GM19324 (cell line): ENCODE data around the gene OSBPL10.
"Not testable (repeated sequence)": the region's sequence is repeated elsewhere in the genome, so short reads cannot be mapped to it uniquely, and the experiment has no call there.

ENCODE experiments used
- ATAC-seq: cut with Tn5 transposase; IDR thresholded peaks from one replicate; pipeline ENCODE4 v1.9.1; 2021; ENCODE audit warnings: mild to moderate bottlenecking, moderate library complexity; ENCODE audit not compliant: unreplicated experiment, low FRiP score

OSBPL10 gene

DNA sequence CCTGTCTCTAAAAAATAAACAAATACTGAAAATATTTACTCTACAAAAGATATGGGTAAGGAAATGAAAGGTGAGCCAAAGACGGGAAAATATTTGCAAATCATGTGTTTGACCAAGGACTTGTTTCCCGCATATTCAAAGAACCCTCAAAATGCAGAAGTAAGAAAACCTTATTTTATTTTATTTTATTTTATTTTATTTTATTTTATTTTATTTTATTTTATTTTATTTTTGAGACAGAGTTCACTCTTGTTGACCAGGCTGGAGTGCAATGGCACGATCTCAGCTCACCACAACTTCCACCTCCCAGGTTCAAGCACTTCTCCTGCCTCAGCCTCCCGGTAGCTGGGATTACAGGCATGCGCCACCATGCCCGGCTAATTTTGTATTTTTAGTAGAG is 11.9 kb upstream of the OSBPL10 start:
- not testable (repeated sequence) for ATAC-seq

DNA sequence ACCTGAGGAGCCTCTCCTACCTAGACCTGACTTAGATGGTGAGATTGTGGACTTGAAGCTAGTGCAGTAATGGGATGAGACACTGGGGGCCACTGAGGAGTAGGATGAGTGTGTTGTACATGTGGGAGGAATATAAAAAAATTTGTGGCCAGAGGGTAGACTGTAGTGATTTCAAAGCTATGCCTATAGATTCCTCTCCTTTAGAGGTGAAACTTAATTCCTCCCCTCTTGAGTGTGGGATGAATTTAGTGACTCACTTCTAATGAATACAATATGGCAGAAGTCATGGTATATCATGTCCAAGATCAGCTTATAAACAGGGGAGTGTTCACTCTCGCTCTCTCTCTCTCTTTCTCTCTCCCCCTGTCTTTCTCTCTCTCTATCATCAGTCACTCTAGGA is 7.2 kb upstream of the OSBPL10 start:
- ATAC-seq: no peak

DNA sequence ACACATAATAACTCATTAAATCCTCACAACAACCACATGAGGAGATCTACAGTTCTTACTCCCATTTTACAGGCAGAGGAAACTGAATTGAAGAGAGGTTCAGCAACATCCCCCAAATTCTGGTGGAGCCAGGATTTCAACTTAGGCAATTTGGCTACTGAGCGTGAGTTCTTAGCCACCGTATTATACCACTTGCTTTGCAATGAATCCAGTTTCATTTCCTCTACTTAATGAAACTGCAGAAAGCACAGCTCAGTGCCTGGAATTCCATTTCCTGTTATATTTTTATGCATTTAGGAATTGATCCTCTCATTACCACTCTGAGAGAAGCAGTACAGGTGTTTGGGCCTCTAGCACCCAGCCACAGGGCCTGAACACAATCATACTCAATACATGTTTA is 4.8 kb upstream of the OSBPL10 start:
- ATAC-seq: no peak

DNA sequence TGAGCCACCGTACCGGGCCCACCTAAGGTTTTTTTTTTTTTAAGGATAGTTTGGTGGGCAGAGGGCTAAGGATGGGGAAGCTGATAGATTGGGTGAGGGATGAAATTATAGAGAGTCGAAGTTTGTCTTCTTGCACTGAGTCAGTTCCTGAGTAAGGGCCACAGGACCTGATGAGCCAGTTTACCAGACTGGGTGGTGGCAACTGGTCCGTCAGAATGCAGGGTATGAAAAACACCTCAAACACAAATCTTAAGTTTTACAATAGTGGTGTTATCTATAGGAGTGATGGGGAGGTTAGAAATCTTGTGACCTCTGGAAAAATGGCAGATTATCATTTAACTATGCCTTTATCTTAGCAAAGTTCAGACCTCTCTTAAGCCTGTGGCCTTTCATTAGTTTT is 3.3 kb upstream of the OSBPL10 start:
- no peak for ATAC-seq

DNA sequence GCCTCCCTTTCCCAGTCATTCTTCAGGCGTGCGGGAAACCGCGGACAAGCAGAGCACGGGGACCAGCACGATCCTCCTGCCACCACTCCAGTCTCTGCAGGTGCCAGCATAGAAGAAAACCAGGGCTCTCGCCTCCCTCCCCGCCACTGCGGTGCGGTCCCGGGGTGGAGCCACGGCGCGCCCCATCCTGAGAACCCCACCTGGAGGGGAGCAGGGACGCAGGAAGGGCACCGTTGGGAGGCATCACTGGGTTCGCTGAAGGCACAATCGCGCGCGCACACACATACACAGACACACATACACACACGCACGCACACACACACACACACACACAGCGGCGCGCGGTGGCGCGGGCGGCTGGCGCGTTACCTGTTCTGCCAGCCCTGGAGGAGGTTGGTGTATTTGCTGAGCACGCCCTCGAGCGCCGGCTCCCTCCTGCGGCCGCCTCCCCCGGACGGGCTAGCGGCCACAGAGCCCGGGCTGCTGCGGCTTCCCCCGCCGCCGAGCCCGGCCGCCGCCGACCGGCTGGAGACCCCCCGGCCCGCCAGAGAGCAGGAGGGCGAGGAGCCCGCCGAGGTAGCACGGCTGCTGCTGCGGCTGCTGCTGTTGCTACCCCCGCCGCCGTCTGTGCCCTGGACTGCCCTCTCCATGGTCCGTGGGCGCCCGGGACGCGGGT is 394 bp downstream of the OSBPL10 start:
- peak; percentile 53 for ATAC-seq

DNA sequence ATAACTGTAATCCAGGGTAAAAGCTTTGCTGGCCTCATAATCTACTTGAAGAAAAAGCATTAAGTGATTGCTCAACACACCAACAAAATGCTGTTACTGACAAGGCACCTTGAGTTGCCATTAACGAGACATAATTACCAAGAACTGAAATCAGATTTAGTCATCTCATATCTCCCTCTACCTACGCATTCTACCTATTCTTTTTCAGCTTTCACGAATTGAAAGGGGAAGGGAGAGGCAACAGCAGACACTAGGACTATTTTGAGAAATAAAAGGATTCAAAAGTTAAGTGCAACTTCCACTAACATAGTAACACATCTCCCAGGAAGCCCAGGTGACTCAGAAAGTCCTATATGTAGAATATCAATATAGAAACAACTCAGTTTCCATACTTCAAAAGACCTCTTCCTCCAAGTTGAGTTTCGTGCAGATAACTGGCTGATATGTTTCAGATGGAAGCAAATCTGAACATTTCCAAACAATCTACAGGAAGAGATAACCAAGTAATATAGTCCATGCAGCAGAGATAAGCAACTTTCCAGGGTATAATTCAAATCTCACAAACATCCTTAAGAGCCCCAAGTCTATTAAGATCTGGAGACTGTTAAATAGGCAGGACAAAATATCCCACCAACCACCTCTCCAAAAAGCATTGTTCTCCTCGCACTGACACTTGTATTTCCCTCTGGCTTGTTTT is 1.9 kb downstream of the OSBPL10 start:
- no peak for ATAC-seq

DNA sequence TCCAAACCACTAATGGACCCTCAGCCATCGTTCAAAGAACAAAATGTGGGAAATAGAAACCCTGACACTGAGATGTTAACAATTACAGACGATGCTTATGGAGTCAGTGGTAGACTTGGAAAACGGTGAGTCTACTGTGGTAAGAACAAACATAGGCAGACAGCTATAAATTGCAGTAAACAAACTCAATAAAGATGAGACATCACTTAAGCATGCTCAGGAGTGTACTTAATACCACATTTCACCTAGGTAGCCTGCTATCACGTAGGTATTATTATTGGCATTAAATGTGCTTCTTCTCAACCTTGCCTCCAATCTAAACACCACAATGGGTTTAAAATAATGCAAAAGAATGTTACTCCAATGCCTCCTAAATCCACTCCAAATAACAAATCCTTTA is 2.5 kb downstream of the OSBPL10 start:
- no peak for ATAC-seq

DNA sequence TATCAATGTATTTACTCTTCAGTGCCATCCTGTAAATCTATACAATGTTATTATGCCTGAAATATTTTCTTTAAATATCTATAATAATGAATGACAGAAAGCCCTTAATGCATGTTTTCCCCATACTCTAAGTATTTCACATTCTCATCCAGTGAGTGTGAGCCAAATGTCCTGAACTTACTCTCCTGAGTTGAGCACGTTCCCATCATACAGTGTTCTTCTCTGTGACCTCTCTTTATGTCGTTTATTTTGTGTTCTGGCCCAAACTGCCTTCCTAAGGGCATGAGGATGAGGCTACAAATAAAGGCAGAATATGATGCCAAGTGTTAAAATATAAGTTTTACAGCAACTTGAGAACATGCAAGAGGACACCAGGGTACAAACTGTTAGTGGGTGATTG is 3.3 kb downstream of the OSBPL10 start:
- no peak for ATAC-seq

DNA sequence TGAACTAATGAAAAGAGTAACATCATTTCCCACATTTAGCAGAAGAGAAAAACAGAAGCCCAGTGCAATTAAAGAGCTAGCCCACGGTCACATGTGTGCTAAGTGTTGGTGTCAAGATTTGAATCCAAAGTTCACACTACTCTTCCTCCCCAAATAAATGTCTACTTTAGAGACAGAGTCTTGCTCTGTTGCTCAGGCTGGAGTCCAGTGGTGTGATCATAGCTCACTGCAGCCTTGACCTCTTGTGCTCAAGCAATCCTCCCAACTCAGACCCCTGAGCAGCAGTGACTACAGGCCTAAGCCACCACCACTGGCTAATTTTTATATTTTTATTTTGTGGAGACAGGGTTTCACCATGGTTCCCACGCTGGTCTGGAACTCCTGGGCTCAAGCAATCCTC is 4.8 kb downstream of the OSBPL10 start:
- no peak for ATAC-seq

DNA sequence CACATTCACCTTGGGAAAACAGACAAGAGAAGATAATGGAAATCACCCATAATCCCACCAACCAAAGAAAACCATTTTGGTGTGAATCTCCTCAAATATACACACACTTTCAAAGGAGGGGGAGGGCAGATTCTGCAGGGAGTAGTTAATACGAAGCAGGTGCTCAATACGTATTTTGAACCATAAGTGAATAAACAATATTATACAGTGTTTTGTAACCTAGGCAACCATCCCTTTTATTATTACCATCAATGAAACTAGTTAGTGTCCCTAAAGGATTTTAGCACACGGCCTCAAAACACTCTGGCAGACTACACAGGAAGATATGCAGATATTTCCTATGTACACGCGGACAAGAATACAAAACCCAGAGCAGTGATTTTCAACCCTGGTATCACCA is 6.1 kb downstream of the OSBPL10 start:
- no peak for ATAC-seq

DNA sequence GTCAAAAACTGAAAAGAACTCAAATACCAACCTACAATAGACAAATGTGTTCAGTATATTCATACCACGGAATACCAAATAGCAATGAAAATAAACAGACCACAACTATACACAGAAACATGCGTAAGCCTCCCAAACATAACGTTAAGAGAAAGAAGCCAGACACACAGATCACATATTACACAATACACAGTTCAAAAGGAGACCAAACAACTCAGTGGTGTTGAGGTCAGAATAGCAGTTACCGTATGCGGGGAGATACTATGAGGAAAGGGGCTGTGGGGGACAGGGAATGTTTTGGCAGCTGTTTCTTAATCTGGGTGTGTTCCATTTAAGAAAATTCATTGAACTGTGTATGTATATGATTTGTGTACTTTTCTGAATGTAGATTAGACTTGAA is 6.6 kb downstream of the OSBPL10 start:
- no peak for ATAC-seq

DNA sequence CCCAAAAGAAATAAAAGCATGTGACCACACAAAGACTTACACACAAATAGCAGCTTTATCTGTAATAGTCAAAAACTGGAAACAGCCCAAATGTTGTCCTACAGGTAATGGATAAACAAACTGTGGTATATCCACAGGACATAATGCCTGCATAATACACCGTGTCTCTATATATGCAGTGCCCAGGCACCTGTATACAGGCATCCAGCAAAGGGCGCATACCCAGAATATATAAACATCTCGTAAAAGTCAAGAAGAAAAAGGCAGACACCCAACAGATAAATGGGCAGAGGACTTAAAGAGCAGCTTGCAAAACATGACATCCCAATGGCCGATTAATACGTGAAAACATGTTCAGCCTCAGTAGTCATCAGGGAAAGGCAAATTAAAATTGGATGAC is 7.2 kb downstream of the OSBPL10 start:
- ATAC-seq: no peak

DNA sequence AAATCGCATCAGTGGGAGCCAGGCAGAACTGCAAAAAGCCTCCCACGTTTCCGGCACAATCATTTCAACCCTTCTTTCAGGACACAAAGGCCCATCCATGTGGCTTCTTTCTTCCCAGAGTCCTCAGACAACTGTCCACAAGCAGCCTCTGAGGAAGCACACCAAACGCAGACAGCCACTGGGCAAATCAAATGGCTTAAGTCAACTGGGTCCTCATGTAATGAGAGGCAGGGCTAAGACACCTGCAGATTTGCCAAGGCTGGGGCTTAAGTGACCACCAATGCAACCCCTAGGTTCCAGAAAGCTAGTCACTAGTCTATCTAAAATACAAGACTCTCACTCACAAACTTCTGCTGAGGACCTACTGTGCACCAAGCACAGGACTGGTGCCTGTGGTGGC is 8.0 kb downstream of the OSBPL10 start:
- ATAC-seq: no peak

DNA sequence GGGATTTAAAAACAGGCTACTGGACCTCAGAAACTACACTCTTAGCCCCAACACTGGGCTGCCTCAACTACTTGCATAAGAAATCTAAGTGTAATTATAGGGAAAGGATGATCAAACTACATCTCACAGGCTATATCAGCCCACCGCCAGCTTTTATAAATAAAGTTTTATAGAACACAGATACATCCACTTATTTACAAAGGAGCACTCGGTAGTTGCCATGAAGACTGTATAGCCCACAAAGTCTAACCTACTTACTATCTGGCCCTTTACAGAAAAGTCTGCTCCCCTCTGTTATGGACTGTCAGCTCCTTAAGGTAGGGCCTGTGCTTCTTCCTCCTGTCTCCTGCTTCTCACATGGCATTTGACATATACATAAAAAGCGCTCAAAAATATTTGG is 9.5 kb downstream of the OSBPL10 start:
- no peak for ATAC-seq

DNA sequence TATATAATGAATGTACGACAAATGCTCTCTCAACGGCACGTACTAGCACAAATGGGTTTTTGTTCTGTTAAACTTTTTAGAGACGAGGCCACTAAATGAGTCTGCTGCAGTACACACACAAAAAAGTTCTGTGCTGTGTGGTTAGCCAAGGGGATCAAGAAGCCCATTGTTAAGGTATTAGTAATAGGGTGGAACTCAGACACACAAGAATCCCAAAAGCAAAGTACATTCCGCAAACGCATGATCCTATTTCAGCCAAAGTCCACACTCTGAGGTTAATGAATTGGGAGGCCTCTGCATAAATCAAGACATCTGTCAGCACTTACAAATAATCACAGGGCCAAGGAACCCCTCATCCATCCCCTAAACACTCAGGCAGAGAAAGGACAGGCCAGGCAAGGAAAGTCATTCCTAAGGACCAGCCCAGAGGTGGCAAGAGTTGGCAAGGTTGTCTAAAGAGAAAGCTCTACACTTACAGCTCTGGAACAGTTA is 12.1 kb downstream of the OSBPL10 start:
- ATAC-seq: no peak

DNA sequence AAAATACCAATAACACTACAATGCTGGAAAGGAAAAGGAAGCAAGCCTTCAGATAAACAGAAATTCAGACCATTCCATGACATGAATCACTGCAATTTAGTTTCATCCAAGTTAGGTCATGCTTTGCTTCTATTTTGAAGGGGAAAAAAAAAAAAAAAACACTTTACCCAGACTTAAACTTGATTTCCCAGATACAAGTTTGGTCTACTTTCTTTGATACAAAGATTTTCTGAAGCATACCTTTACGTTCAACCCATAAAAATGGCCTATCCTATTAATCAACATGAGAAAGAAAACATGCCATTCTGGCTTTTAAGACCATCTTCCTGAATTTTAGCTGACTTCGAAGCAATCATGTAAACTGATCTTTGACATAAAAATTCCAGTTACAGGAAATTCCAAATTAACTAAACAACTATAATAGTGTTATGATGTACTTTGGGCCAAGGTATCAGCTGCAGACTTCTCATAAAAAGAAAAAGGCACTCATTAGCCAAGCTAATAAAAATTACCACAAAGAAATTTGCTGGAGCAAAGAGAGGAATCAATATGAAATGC is 12.6 kb downstream of the OSBPL10 start:
- ATAC-seq: no peak

DNA sequence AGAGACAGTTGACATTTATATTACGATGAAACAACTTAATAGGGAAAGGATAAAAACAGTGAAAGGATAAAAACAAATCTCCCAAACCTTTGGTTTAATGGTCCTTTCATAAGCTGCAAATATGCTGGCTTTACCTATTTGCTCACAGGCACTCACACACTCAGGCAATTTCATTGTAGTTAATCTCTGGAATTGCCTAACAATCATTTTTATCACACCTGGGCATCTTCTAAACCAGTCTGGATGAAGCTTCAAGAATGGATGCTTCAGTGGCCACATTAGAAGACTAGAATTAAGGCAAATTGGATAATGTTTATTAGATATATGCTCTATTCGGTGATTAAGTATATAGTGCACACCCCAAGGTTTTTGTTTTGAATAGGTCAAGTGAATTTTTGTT is 13.5 kb downstream of the OSBPL10 start:
- no peak for ATAC-seq

DNA sequence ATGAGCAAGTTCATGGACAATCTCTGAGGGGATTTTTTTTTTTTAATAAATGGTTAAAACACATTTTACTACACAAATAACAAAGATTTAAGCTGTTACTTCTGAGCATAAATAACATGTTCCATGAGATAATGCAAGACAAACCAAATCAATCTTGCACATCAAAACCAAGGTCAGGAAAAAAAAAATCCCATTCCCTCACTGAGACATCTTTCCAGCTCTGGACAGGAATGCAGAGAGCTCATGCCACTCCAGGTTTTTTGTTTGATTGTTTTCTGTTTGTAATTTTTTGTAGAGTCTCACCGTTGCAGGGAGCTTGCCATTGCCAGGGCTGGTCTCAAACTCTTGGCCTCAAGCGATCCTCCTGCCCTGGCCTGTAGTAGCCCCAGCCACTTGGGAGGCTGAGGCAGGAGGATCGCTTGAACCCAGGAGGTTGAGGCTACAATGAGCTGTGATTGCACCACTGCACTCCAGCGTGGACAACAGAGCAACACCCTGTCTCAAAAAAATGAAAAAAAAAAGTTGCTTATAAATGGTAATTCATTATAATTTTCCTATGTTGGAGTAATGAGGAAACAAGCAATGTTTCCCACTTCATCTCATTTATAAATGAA is 14.0 kb downstream of the OSBPL10 start:
- ATAC-seq: no peak

DNA sequence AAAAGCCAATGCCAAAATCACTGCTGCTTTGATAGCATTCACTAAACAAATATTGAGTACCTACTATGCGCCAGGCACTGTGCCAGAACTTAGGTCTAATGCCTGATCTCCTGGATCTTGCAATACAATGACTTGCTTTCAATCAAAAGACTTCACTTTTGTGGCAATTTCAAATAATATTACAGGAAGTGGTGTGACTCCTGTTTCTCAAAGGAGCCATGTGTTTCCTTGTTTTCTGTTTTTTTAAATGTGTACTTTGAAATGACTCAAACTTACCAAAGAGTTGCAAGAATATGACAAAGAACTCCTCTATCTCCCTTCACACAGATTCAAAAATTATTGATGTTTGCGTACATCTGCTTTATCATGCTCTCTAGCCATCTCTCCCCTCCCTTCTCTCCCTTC is 18.3 kb downstream of the OSBPL10 start:
- no peak for ATAC-seq

DNA sequence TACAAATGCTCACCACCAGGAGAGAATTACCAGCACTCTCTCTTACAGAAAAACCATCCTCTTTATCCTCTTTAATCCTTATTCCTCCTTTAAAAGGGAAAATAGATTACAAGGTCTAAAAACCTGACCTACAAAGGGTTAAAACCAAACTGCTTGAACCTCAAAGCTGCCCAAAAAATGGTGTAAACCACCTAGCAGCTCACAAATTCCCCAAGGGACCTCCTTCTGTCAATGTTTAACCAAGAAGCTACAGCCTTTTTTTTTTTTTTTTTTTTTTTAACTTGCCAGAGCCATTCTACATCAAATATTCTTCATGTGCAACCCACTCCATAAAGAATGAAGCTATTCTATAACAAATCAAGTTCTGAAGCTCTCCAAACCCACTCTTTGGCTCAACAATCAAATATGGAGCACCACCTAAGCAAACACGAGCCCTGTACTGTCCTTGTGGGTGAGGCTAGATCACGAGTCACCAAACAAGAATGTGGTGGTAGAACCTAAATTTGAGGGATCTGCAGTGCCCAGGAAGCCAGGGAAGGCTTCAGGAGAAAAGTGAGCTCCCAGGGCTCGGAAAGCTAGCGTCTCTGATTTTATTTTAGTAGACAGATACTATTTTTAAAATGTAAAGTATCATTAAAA is 20.1 kb downstream of the OSBPL10 start:
- ATAC-seq: no peak
